NCI-H345 (cell line): ENCODE data around the gene ZEB2.
"Not testable (repeated sequence)": the region's sequence is repeated elsewhere in the genome, so short reads cannot be mapped to it uniquely, and the experiment has no call there.

Experiments
- DNase-seq: peaks from one replicate; lab custom pipeline; 2025; lab: John Stamatoyannopoulos, UW

ZEB2 gene

GRCh38 chr2:144381716-144382115, 138.2 kb downstream of the ZEB2 start:
- no peak for DNase-seq

- DNase-seq = no peak
These were observed 140.0 kb downstream of the ZEB2 start for GRCh38 chr2:144379851-144380311.

GRCh38 chr2:144378551-144378950, 141.4 kb downstream of the ZEB2 start:
- DNase-seq = no peak

GRCh38 chr2:144377914-144378313, 142.0 kb downstream of the ZEB2 start:
- no peak for DNase-seq

- DNase-seq = no peak
These were observed 143.0 kb downstream of the ZEB2 start for GRCh38 chr2:144376926-144377325.

- no peak for DNase-seq
These were observed 143.5 kb downstream of the ZEB2 start for GRCh38 chr2:144376460-144376859.

- no peak for DNase-seq
These were observed 145.7 kb downstream of the ZEB2 start for GRCh38 chr2:144374163-144374661.

GRCh38 chr2:144372410-144373080, 147.4 kb downstream of the ZEB2 start:
- no peak for DNase-seq

- DNase-seq = no peak
These were observed 148.9 kb downstream of the ZEB2 start for GRCh38 chr2:144370937-144371584.

GRCh38 chr2:144369416-144369815, 150.5 kb downstream of the ZEB2 start:
- DNase-seq = no peak

GRCh38 chr2:144366825-144367429, 153.0 kb downstream of the ZEB2 start:
- no peak for DNase-seq

- no peak for DNase-seq
These were observed 154.8 kb downstream of the ZEB2 start for GRCh38 chr2:144364944-144365738.

GRCh38 chr2:144364247-144364646, 155.7 kb downstream of the ZEB2 start:
- not testable (repeated sequence) for DNase-seq

GRCh38 chr2:144362401-144362800, 157.5 kb downstream of the ZEB2 start:
- no peak for DNase-seq

- DNase-seq = no peak
These were observed 158.2 kb downstream of the ZEB2 start for GRCh38 chr2:144361742-144362141.

GRCh38 chr2:144359684-144360083, 160.2 kb downstream of the ZEB2 start:
- DNase-seq = no peak

GRCh38 chr2:144358979-144359541, 160.9 kb downstream of the ZEB2 start:
- DNase-seq = no peak

- no peak for DNase-seq
These were observed 161.4 kb downstream of the ZEB2 start for GRCh38 chr2:144358374-144358964.

- no peak for DNase-seq
These were observed 162.1 kb downstream of the ZEB2 start for GRCh38 chr2:144357623-144358373.

GRCh38 chr2:144356402-144356801, 163.5 kb downstream of the ZEB2 start:
- DNase-seq = no peak

GRCh38 chr2:144354953-144355352, 165.0 kb downstream of the ZEB2 start:
- DNase-seq = no peak
